Measurements from ENCODE around the gene SLC31A1.

SLC31A1 gene

DNA sequence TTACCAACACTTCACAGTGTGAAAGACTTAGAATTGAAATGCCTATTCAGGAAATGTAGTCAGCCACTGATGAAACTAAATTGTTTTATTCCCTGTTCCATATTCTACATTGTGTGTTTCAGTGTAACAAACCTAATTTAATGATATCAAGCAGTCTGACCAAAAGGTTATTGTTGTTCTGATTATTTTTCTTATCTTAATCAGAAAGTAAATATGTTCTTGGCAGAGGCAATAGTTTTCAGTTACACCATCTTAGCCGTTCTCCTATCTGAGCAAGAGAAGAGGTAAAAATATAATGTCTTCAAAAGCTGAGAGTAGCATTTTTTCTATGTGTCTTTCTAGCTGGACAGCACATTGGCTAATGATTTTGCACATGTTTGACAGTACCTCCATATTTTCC lies 36.9 kb downstream of the SLC31A1 start:
- Histone ChIP-seq H3K4me3 (ENCODE audit: insufficient read depth, low read length, poor library complexity, severe bottlenecking) (no peak overlapping the region), H2AFZ (ENCODE audit: low read depth, low read length, severe bottlenecking) (no peak overlapping the region), H4K20me1 (ENCODE audit: low read depth, low read length) (no peaks in the 10 kb centered on the region), H3K79me2 (ENCODE audit: insufficient read depth, low read length) (no peaks in the 10 kb centered on the region), H3K9me3 (ENCODE audit: insufficient read depth, low read length) (no peaks in the 10 kb centered on the region), H3K9me2 (replicated peaks; ENCODE audit: insufficient read depth, low read length) (no peaks in the 10 kb centered on the region), H3K9ac (ENCODE audit: low read length) (no peak overlapping the region), H3K27me3 (ENCODE audit: low read length) (no peaks in the 10 kb centered on the region), H3K36me3 (ENCODE audit: low read length) (no peaks in the 10 kb centered on the region; the same call in 1 of the 2 replicates), H3K4me2 (ENCODE audit: low read depth, low read length, poor library complexity, severe bottlenecking) (no peak overlapping the region), H3F3A (ENCODE audit: insufficient read depth) (no peaks in the 10 kb centered on the region), H3K27ac (ENCODE audit: low read depth, low read length) (no peak overlapping the region)
- TF ChIP-seq EZH2phosphoT487 (conservative IDR thresholded peaks at IDR 0.05; ENCODE audit: low read length) (no peak), CTCF (IDR thresholded peaks at IDR 0.05; ENCODE audit: insufficient read depth, low read length, poor library complexity, severe bottlenecking) (no peak)

- Histone ChIP-seq H3F3A (ENCODE audit: insufficient read depth) (no peaks in the 10 kb centered on the region), H3K9me3 (ENCODE audit: insufficient read depth, low read length) (no peaks in the 10 kb centered on the region), H3K79me2 (ENCODE audit: insufficient read depth, low read length) (no peaks in the 10 kb centered on the region), H4K20me1 (ENCODE audit: low read depth, low read length) (no peaks in the 10 kb centered on the region), H3K4me3 (ENCODE audit: insufficient read depth, low read length, poor library complexity, severe bottlenecking) (no peak overlapping the region), H3K9me2 (replicated peaks; ENCODE audit: insufficient read depth, low read length) (no peaks in the 10 kb centered on the region), H3K36me3 (ENCODE audit: low read length) (peaks cover 4% of the 10 kb centered on the region; the same call in 1 of the 2 replicates), H3K4me2 (ENCODE audit: low read depth, low read length, poor library complexity, severe bottlenecking) (no peak overlapping the region), H2AFZ (ENCODE audit: low read depth, low read length, severe bottlenecking) (no peak overlapping the region), H3K27ac (ENCODE audit: low read depth, low read length) (no peak overlapping the region), H3K27me3 (ENCODE audit: low read length) (no peaks in the 10 kb centered on the region), H3K9ac (ENCODE audit: low read length) (no peak overlapping the region)
- TF ChIP-seq EZH2phosphoT487 (conservative IDR thresholded peaks at IDR 0.05; ENCODE audit: low read length) (no peak), CTCF (IDR thresholded peaks at IDR 0.05; ENCODE audit: insufficient read depth, low read length, poor library complexity, severe bottlenecking) (no peak)
Observed at GRCh38 chr9:113261917-113262671, 40.8 kb downstream of the SLC31A1 start.

DNA sequence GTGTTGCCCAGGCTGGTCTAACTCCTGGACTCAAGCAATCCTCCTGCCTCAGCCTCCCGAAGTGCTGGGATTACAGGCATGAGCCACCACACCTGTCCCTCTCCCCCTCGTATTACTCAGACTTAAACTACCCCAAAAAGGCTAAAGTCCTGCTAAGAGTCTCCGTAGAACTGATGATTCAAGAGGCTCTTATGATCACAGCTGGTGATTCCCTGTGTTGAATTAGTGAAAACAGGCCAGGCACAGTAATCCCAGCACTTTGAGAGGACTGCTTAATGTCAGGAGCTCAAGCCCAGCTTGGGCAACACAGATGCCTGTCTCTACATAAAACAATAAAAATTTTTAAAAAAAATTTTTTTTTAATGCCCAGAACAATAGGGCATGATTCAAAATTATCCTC lies 44.8 kb downstream of the SLC31A1 start:
- no peaks in the 10 kb centered on the region for H3K9me3 ChIP-seq (ENCODE audit: insufficient read depth, low read length)
- no peak for TF ChIP-seq EZH2phosphoT487 (conservative IDR thresholded peaks at IDR 0.05; ENCODE audit: low read length)
- no peak for TF ChIP-seq CTCF (IDR thresholded peaks at IDR 0.05; ENCODE audit: insufficient read depth, low read length, poor library complexity, severe bottlenecking)
- H4K20me1 ChIP-seq (ENCODE audit: low read depth, low read length), result no peaks in the 10 kb centered on the region
- H3K79me2 ChIP-seq (ENCODE audit: insufficient read depth, low read length), result no peaks in the 10 kb centered on the region
- no peak overlapping the region for H3K27ac ChIP-seq (ENCODE audit: low read depth, low read length)
- no peak overlapping the region for H3K4me3 ChIP-seq (ENCODE audit: insufficient read depth, low read length, poor library complexity, severe bottlenecking)
- no peak overlapping the region for H2AFZ ChIP-seq (ENCODE audit: low read depth, low read length, severe bottlenecking)
- H3F3A ChIP-seq (ENCODE audit: insufficient read depth), result no peaks in the 10 kb centered on the region
- H3K9me2 ChIP-seq (replicated peaks; ENCODE audit: insufficient read depth, low read length), result no peaks in the 10 kb centered on the region
- H3K27me3 ChIP-seq (ENCODE audit: low read length), result no peaks in the 10 kb centered on the region
- H3K4me2 ChIP-seq (ENCODE audit: low read depth, low read length, poor library complexity, severe bottlenecking), result no peak overlapping the region
- peaks cover 16% of the 10 kb centered on the region; the same call in 1 of the 2 replicates for H3K36me3 ChIP-seq (ENCODE audit: low read length)
- no peak overlapping the region for H3K9ac ChIP-seq (ENCODE audit: low read length)
